ENCODE data around the gene ADPRM.

ADPRM gene

DNA sequence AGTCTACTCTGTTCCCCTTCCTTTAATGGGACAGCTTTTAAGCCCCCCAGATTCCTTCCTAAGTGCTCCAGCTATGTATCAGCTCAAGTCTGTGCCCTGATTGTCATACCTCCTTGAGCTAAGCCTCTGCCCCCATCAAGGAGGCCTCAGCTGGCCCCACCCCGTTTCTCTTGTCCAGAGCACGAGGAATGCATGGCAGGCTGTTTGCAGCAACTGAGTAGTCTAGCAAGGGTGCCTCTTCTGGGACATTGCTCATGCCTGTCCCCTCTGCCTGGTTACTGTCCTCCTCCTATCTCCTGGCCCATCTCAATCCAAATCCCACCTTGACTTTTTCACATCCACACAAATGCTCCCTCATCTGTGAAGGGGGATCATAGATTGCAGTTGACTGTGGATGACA lies 60.3 kb downstream of the ADPRM start:
- no peaks in the 10 kb centered on the region for H3K9me3 ChIP-seq
- peak in 1 of 2 donors; percentile 53 for DNase-seq
- intact Hi-C loops (cut with DNase I; ENCODE audit: low total_unique reads), result no loop called here
- H3K36me3 ChIP-seq, result no peaks in the 10 kb centered on the region
- no peaks in the 10 kb centered on the region for H3K27me3 ChIP-seq
- no peak for TF ChIP-seq CTCF (IDR thresholded peaks at IDR 0.05)
- H3K4me3 ChIP-seq, result no peak overlapping the region
- no peaks in the 10 kb centered on the region for H3K4me1 ChIP-seq
- no peak overlapping the region for H3K27ac ChIP-seq

DNA sequence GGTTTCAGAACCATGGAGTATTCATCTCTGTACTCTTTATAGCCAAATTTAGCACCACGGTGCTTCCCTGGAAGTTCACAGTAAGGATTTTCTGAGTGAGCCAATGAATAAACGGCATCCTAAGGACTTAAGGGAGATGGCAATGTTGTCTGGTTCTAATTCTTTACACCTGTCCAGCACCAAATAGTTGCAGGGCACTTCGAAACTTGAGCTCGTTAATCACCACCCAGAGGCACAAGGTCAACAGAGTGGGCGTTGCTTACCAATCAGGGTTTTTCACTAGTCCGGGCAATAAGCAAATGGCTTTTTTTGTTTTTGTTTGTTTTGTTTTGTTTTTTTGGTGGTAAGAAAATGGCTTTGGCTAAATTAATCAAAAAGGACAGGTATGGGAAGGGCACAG lies 60.7 kb downstream of the ADPRM start:
- TF ChIP-seq CTCF (IDR thresholded peaks at IDR 0.05), result no peak
- H3K36me3 ChIP-seq, result no peaks in the 10 kb centered on the region
- intact Hi-C loops (cut with DNase I; ENCODE audit: low total_unique reads), result no loop called here
- H3K9me3 ChIP-seq, result no peaks in the 10 kb centered on the region
- no peak overlapping the region for H3K27ac ChIP-seq
- H3K4me3 ChIP-seq, result no peak overlapping the region
- no peak for DNase-seq
- no peaks in the 10 kb centered on the region for H3K27me3 ChIP-seq
- no peaks in the 10 kb centered on the region for H3K4me1 ChIP-seq

All from tibial artery (tissue), 4 donors.